CD4-positive, alpha-beta T cell (primary cell): ENCODE measurements around the gene TLX3. TPM values are rescaled to one million over a fixed set of nuclear protein-coding genes. Genes with fewer than 3 reads are reported as not detected.
"Not testable (repeated sequence)": the region's sequence is repeated elsewhere in the genome, so short reads cannot be mapped to it uniquely, and the experiment has no call there.

Experiments used
- ATAC-seq: fragments of 200-7000 bp; cut with Tn5 transposase; one replicate; pipeline ENCODE4 v1.10.0; 2022; ENCODE audit warnings: mild to moderate bottlenecking; ENCODE audit not compliant: poor library complexity
- CTCF ChIA-PET: fragments of 350-600 bp; sonication (Branson Sonifier 250); formaldehyde crosslinking; loops from one replicate; lab custom pipeline; 2021; ENCODE audit warnings: antibody characterized with exemption, inconsistent platforms; lab: Charles Lee
- POLR2A ChIA-PET: fragments of 350-600 bp; sonication (Branson Sonifier 250); formaldehyde crosslinking; loops from one replicate; lab custom pipeline; 2021; ENCODE audit warnings: antibody characterized with exemption, inconsistent platforms; lab: Charles Lee
- DNase-seq, 14 experiments: peaks; one replicate each; pipeline ENCODE4 v3.0.0-alpha.2; 2013 to 2020; ENCODE audit warnings: mixed read lengths in 2 of 14
- H3K27ac ChIP-seq, 2 donors: one replicate each; pipeline versions ENCODE4 v1.5.1 to v1.7.0; 2013; ENCODE audit warnings: low read length in 2 of 2, low read depth in 1 of 2, mild to moderate bottlenecking in 1 of 2
- H3K27me3 ChIP-seq, 2 experiments: 1 replicate in 1 of 2; 2 replicates in 1 of 2; pipeline versions ENCODE4 v1.6.1 to v1.7.0; 2013; ENCODE audit warnings: low read length in 2 of 2, control low read depth in 1 of 2, mild to moderate bottlenecking in 1 of 2, moderate library complexity in 1 of 2; ENCODE audit not compliant: insufficient read depth in 2 of 2, control insufficient read depth in 1 of 2
- H3K36me3 ChIP-seq: one replicate; pipeline ENCODE4 v1.6.1; 2013; ENCODE audit warnings: low read length, control low read depth; ENCODE audit not compliant: insufficient read depth
- H3K4me1 ChIP-seq: one replicate; pipeline ENCODE4 v1.6.1; 2013; ENCODE audit warnings: low read length, control low read depth; ENCODE audit not compliant: insufficient read depth
- H3K4me3 ChIP-seq: one replicate; pipeline ENCODE4 v1.5.1; 2013; ENCODE audit warnings: mild to moderate bottlenecking, low read length, moderate library complexity
- H3K9me3 ChIP-seq, 2 experiments: 1 replicate in 1 of 2; 2 replicates in 1 of 2; pipeline versions ENCODE4 v1.6.1 to v1.7.0; 2013; ENCODE audit warnings: low read length in 2 of 2, mild to moderate bottlenecking in 2 of 2, control low read depth in 1 of 2, moderate library complexity in 1 of 2; ENCODE audit not compliant: control insufficient read depth in 1 of 2, insufficient read depth in 1 of 2
- H3K27ac Mint-ChIP-seq: one replicate; pipeline ENCODE4 v1.8.0; 2020; ENCODE audit warnings: mixed read lengths
- H3K27me3 Mint-ChIP-seq: one replicate; pipeline ENCODE4 v1.8.0; 2021; ENCODE audit warnings: mixed read lengths
- H3K36me3 Mint-ChIP-seq: one replicate; pipeline ENCODE4 v1.8.0; 2021; ENCODE audit warnings: low read depth, mixed read lengths
- H3K4me1 Mint-ChIP-seq: one replicate; pipeline ENCODE4 v1.8.0; 2021; ENCODE audit warnings: low read depth, mixed read lengths
- H3K4me3 Mint-ChIP-seq: one replicate; pipeline ENCODE4 v1.8.0; 2020; ENCODE audit warnings: mild to moderate bottlenecking, mixed read lengths
- H3K9me3 Mint-ChIP-seq: one replicate; pipeline ENCODE4 v1.8.0; 2020; ENCODE audit warnings: mixed read lengths
- CTCF ChIP-seq: fragments of 200-600 bp; IDR thresholded peaks from one replicate; pipeline ENCODE4 v1.8.0; 2022; ENCODE audit warnings: antibody characterized with exemption, mild to moderate bottlenecking
- intact Hi-C, 2 experiments: fragments of 100-400 bp; cut with DNase I in 1 of 2; cut with micrococcal nuclease in 1 of 2; formaldehyde crosslinking; loops; one replicate each; pipeline versions ENCODE4 v1.15.1 to v1.9.0; 2023 to 2025; cut with DNase I, micrococcal nuclease
- total RNA-seq, 174 experiments: library from RNA in 2 of 174; stranded (reverse) in 2 of 174; gene quantifications; one replicate each; pipeline ENCODE4 v1.2.3 and lab custom pipeline; 2021 to 2026

TLX3 gene
- total RNA-seq, 2 experiments from 2014 or later = not detected

DNA sequence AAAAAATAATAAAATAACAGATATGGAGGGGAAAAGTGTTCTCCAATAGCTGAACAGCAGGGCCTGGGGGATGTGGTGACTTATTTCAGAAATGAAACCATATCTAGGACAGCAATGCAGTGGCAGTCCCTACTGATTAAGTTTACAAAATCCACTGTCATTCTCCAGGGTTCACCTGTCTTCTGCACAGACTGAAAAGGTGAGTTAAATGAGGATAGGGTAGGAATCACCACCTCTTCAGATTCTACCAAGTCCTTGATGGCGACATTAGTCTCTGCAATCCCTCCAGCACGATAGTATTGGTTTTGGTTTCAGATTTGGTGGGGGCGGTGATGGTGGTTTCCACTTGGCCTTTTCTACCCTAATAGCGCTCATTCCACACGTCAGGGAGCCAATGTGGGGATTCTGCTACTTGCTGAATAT is 46.3 kb downstream of the TLX3 start:
- no peaks in the 10 kb centered on the region for H3K4me1 Mint-ChIP-seq
- H3K4me3 Mint-ChIP-seq = no peak overlapping the region
- no peak overlapping the region for H3K27ac Mint-ChIP-seq
- ChIA-PET CTCF (no interaction called here), POLR2A (no interaction called here)
- DNase-seq (peak in 3 of 14 experiments; percentile 22 to 57 (median 27)), ATAC-seq (no peak)
- Histone ChIP-seq H3K36me3 (no peaks in the 10 kb centered on the region), H3K4me3 (peak overlapping the region; percentile 37), H3K9me3 (no peaks in the 10 kb centered on the region), H3K4me1 (peaks cover 6% of the 10 kb centered on the region), H3K27ac (no peak overlapping the region), H3K27me3 (no peaks in the 10 kb centered on the region)
- no peaks in the 10 kb centered on the region for H3K36me3 Mint-ChIP-seq
- peaks cover 2% of the 10 kb centered on the region for H3K27me3 Mint-ChIP-seq
- no peak for TF ChIP-seq CTCF
- intact Hi-C loops = no loop called here
- no peaks in the 10 kb centered on the region for H3K9me3 Mint-ChIP-seq

- no peak for TF ChIP-seq CTCF
- H3K27ac Mint-ChIP-seq = no peak overlapping the region
- Histone ChIP-seq H3K9me3 (no peaks in the 10 kb centered on the region), H3K27me3 (no peaks in the 10 kb centered on the region), H3K27ac (no peak overlapping the region), H3K4me1 (peaks cover 6% of the 10 kb centered on the region), H3K4me3 (no peak overlapping the region), H3K36me3 (no peaks in the 10 kb centered on the region)
- ChIA-PET CTCF (no interaction called here), POLR2A (no interaction called here)
- no peak for DNase-seq
- no peak for ATAC-seq
- H3K27me3 Mint-ChIP-seq = no peaks in the 10 kb centered on the region
- no peaks in the 10 kb centered on the region for H3K36me3 Mint-ChIP-seq
- H3K9me3 Mint-ChIP-seq = no peaks in the 10 kb centered on the region
- H3K4me3 Mint-ChIP-seq = no peak overlapping the region
- H3K4me1 Mint-ChIP-seq = no peaks in the 10 kb centered on the region
- intact Hi-C loops = no loop called here
Observed at GRCh38 chr5:171357843-171358242, 48.8 kb downstream of the TLX3 start.

GRCh38 chr5:171361151-171361550 is 52.1 kb downstream of the TLX3 start:
- intact Hi-C loops, H3K27ac ChIP-seq, H3K9me3 Mint-ChIP-seq, H3K4me1 ChIP-seq, H3K36me3 Mint-ChIP-seq, H3K27me3 ChIP-seq, H3K4me3 Mint-ChIP-seq, H3K9me3 ChIP-seq, H3K4me1 Mint-ChIP-seq, DNase-seq, CTCF ChIA-PET, POLR2A ChIA-PET, ATAC-seq, H3K4me3 ChIP-seq, H3K27ac Mint-ChIP-seq, H3K36me3 ChIP-seq: not testable (repeated sequence)
- H3K27me3 Mint-ChIP-seq = peaks cover 21% of the 10 kb centered on the region

Other genes starting within 250 kb of the TLX3 start
- 1,000 to 10,000 TPM; 1,243 to 1,379 TPM for gene NPM1, start 78.6 kb downstream of the TLX3 start, total RNA-seq
- under 1 TPM; 0.31 to 0.33 TPM for gene FGF18, start 110.4 kb downstream of the TLX3 start, total RNA-seq